BLaER1 (cell line): Measurements from ENCODE around the gene SACM1L.
"Not testable (repeated sequence)": the region's sequence is repeated elsewhere in the genome, so short reads cannot be mapped to it uniquely, and the experiment has no call there.

ENCODE experiments used
- H3K27ac ChIP-seq: shearing (Covaris generic); formaldehyde crosslinking; 2 replicates; pipeline ENCODE4 v1.8.1; 2022
- H3K27me3 ChIP-seq: shearing (Covaris generic); formaldehyde crosslinking; 2 replicates; pipeline ENCODE4 v1.8.1; 2022
- H3K36me3 ChIP-seq: shearing (Covaris generic); formaldehyde crosslinking; 2 replicates; pipeline ENCODE4 v1.8.1; 2022
- H3K4me1 ChIP-seq: shearing (Covaris generic); formaldehyde crosslinking; 2 replicates; pipeline ENCODE4 v1.8.1; 2022
- H3K4me2 ChIP-seq: shearing (Covaris generic); formaldehyde crosslinking; 2 replicates; pipeline ENCODE4 v1.8.1; 2022
- H3K4me3 ChIP-seq: shearing (Covaris generic); formaldehyde crosslinking; 2 replicates; pipeline ENCODE4 v1.8.1; 2022
- H3K9ac ChIP-seq: shearing (Covaris generic); formaldehyde crosslinking; 2 replicates; pipeline ENCODE4 v1.8.1; 2022
- H3K9me3 ChIP-seq: shearing (Covaris generic); formaldehyde crosslinking; 2 replicates; pipeline ENCODE4 v1.8.1; 2022
- H4K20me1 ChIP-seq: shearing (Covaris generic); formaldehyde crosslinking; 2 replicates; pipeline ENCODE4 v1.8.1; 2022
- Cebpa-rat ChIP-seq: shearing (Covaris generic); IDR thresholded peaks from 2 replicates; pipeline ENCODE4 v1.8.1; 2022

SACM1L gene

GRCh38 chr3:45681846-45682245 lies 7.3 kb upstream of the SACM1L start:
- Histone ChIP-seq H4K20me1 (no peaks in the 10 kb centered on the region), H3K9me3 (peaks cover 7% of the 10 kb centered on the region; the same call in 1 of the 2 replicates), H3K4me2 (no peak overlapping the region), H3K4me1 (peaks cover 9% of the 10 kb centered on the region), H3K9ac (no peak overlapping the region), H3K27me3 (no peaks in the 10 kb centered on the region), H3K4me3 (no peak overlapping the region), H3K36me3 (peaks cover 57% of the 10 kb centered on the region), H3K27ac (no peak overlapping the region)
- no peak for TF ChIP-seq Cebpa-rat

DNA sequence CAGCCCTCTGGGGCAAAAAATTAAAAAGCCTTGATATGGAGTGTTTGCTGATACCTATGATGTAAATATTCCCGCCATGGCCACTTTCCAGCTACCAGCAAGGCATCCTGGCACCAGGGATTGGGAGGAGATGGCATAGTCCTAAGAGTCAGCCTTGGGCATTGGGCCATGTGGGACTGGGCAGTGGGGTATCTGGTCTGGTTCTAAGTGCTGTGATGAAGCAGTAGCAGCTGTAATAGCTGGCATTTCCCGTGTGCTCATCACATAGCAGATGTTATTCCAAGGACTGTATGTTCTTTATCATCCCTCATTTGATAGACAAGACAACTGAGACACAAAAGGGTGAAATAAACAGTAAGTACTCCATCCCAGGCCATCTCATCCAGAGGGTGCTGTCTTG lies 6.9 kb upstream of the SACM1L start:
- peaks cover 54% of the 10 kb centered on the region for H3K36me3 ChIP-seq
- TF ChIP-seq Cebpa-rat: no peak
- no peak overlapping the region for H3K27ac ChIP-seq
- H3K27me3 ChIP-seq: no peaks in the 10 kb centered on the region
- peaks cover 8% of the 10 kb centered on the region for H3K4me1 ChIP-seq
- no peak overlapping the region for H3K4me3 ChIP-seq
- no peaks in the 10 kb centered on the region for H4K20me1 ChIP-seq
- H3K9ac ChIP-seq: no peak overlapping the region
- H3K9me3 ChIP-seq: peaks cover 7% of the 10 kb centered on the region; the same call in 1 of the 2 replicates
- no peak overlapping the region for H3K4me2 ChIP-seq

DNA sequence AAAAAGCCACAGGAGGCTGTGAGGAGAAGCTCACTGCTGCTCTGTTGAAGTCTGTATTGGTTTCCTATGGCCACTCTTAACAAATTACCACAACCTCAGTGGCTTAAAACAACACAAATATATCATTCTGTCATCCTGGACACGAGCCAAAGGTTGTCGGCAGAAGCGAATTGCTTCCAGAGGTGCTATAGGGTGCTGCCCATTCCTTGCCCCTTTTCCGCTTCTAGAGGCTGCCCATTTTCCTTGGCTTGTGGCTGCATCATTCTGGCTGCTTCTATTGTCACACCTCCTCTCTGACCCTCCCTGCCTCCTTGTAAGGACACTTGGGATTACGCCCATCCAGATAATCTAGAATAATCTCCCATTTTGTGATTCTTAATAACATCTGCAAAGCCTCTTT lies 6.4 kb upstream of the SACM1L start:
- Histone ChIP-seq H3K4me3 (no peak overlapping the region), H3K27ac (no peak overlapping the region), H3K9me3 (peaks cover 7% of the 10 kb centered on the region; the same call in 1 of the 2 replicates), H3K27me3 (no peaks in the 10 kb centered on the region), H3K4me1 (peaks cover 9% of the 10 kb centered on the region; the same call in 1 of the 2 replicates), H3K9ac (no peak overlapping the region), H4K20me1 (no peaks in the 10 kb centered on the region), H3K4me2 (no peak overlapping the region), H3K36me3 (peaks cover 49% of the 10 kb centered on the region)
- TF ChIP-seq Cebpa-rat: no peak

GRCh38 chr3:45683417-45684326 lies 5.5 kb upstream of the SACM1L start:
- peaks cover 7% of the 10 kb centered on the region; the same call in 1 of the 2 replicates for H3K9me3 ChIP-seq
- no peaks in the 10 kb centered on the region for H3K27me3 ChIP-seq
- H3K4me1 ChIP-seq: peaks cover 10% of the 10 kb centered on the region; the same call in 1 of the 2 replicates
- H3K9ac ChIP-seq: no peak overlapping the region
- TF ChIP-seq Cebpa-rat: no peak
- H3K36me3 ChIP-seq: peaks cover 40% of the 10 kb centered on the region
- no peak overlapping the region for H3K4me2 ChIP-seq
- H3K4me3 ChIP-seq: no peak overlapping the region
- no peak overlapping the region for H3K27ac ChIP-seq
- H4K20me1 ChIP-seq: no peaks in the 10 kb centered on the region

GRCh38 chr3:45684327-45684892 lies 4.8 kb upstream of the SACM1L start:
- Histone ChIP-seq H3K4me1 (peaks cover 10% of the 10 kb centered on the region; the same call in 1 of the 2 replicates), H3K27me3 (no peaks in the 10 kb centered on the region), H3K27ac (no peak overlapping the region), H3K9ac (no peak overlapping the region), H3K4me2 (no peak overlapping the region), H3K36me3 (peaks cover 33% of the 10 kb centered on the region), H4K20me1 (peaks cover 2% of the 10 kb centered on the region; the same call in 1 of the 2 replicates), H3K4me3 (no peak overlapping the region), H3K9me3 (peaks cover 7% of the 10 kb centered on the region; the same call in 1 of the 2 replicates)
- no peak for TF ChIP-seq Cebpa-rat

DNA sequence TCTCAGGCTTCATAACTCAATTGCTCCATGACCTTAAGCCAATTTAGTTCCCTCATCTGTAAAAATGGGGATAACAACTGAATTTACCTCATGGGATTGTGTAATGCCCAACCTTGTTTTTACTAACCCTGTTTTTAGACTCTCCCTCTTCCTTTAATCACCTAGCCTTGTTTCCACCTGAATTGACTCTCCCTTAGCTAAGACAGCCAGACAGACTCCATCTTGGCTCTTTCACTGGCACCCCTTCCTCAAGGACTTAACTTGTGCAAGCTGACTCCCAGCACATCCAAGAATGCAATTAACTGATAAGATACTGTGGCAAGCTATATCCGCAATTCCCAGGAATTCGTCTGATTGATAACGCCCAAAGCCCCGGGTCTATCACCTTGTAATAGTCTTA lies 3.5 kb upstream of the SACM1L start:
- Histone ChIP-seq H4K20me1 (peaks cover 15% of the 10 kb centered on the region), H3K4me1 (peaks cover 16% of the 10 kb centered on the region), H3K36me3 (peaks cover 19% of the 10 kb centered on the region)
- not testable (repeated sequence) for H3K9me3 ChIP-seq, H3K9ac ChIP-seq, H3K27me3 ChIP-seq, H3K4me2 ChIP-seq, H3K4me3 ChIP-seq, H3K27ac ChIP-seq

DNA sequence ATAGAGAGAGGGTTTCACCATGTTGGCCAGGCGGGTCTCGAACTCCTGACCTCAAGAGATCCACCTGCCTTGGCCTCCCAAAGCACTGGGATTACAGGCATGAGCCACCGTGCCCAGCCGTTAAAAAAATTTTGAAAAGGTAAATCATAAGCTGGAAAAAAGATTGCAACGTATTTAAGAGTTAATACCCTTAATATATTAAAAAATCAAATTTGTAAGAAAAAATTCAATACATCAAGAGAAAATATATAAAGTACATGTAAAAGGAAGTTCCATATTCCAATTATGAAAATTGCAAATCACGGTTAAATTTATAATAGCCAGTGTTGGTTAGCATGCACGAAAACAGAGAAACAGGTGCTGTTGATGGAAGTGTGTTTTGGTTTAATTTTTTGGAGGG lies 2.3 kb upstream of the SACM1L start:
- peaks cover 16% of the 10 kb centered on the region for H3K36me3 ChIP-seq
- no peak overlapping the region for H3K4me2 ChIP-seq
- peaks cover 7% of the 10 kb centered on the region; the same call in 1 of the 2 replicates for H3K9me3 ChIP-seq
- H4K20me1 ChIP-seq: peaks cover 26% of the 10 kb centered on the region
- no peak for TF ChIP-seq Cebpa-rat
- H3K27ac ChIP-seq: no peak overlapping the region
- no peak overlapping the region for H3K9ac ChIP-seq
- no peak overlapping the region for H3K4me3 ChIP-seq
- H3K4me1 ChIP-seq: peaks cover 27% of the 10 kb centered on the region
- no peaks in the 10 kb centered on the region for H3K27me3 ChIP-seq

GRCh38 chr3:45687828-45688193 lies 1.4 kb upstream of the SACM1L start:
- Histone ChIP-seq H3K36me3 (peaks cover 16% of the 10 kb centered on the region), H3K4me2 (peak overlapping the region; percentile 85), H3K4me1 (peaks cover 37% of the 10 kb centered on the region), H3K9me3 (peaks cover 2% of the 10 kb centered on the region; the same call in 1 of the 2 replicates), H3K9ac (peak overlapping the region; percentile 81), H3K27me3 (no peaks in the 10 kb centered on the region), H3K27ac (peak overlapping the region; percentile 70; the same call in 1 of the 2 replicates), H3K4me3 (peak overlapping the region; percentile 83), H4K20me1 (peaks cover 36% of the 10 kb centered on the region)
- TF ChIP-seq Cebpa-rat: no peak

GRCh38 chr3:45688194-45688881 lies 858 bp upstream of the SACM1L start:
- no peaks in the 10 kb centered on the region for H3K9me3 ChIP-seq
- H3K4me3 ChIP-seq: peak overlapping the region; percentile 83
- H3K4me2 ChIP-seq: peak overlapping the region; percentile 85
- TF ChIP-seq Cebpa-rat: no peak
- peaks cover 42% of the 10 kb centered on the region for H3K4me1 ChIP-seq
- H4K20me1 ChIP-seq: peaks cover 41% of the 10 kb centered on the region
- peaks cover 19% of the 10 kb centered on the region for H3K36me3 ChIP-seq
- H3K27me3 ChIP-seq: no peaks in the 10 kb centered on the region
- peak overlapping the region; percentile 81 for H3K9ac ChIP-seq
- H3K27ac ChIP-seq: peak overlapping the region; percentile 70

GRCh38 chr3:45689787-45690145 lies 570 bp downstream of the SACM1L start:
- TF ChIP-seq Cebpa-rat: no peak
- H3K9me3 ChIP-seq: no peaks in the 10 kb centered on the region
- H3K36me3 ChIP-seq: peaks cover 22% of the 10 kb centered on the region
- H3K27me3 ChIP-seq: no peaks in the 10 kb centered on the region
- peaks cover 55% of the 10 kb centered on the region for H4K20me1 ChIP-seq
- H3K4me2 ChIP-seq: peak overlapping the region; percentile 86
- H3K4me3 ChIP-seq: peak overlapping the region; percentile 83
- H3K27ac ChIP-seq: peak overlapping the region; percentile 89
- peak overlapping the region; percentile 90 for H3K9ac ChIP-seq
- H3K4me1 ChIP-seq: peaks cover 56% of the 10 kb centered on the region
